LoVo (cell line): ENCODE data around the gene TAOK3.
A peak's percentile ranks its signal among the peaks of the same experiment; 100 is the strongest.
"Not testable (repeated sequence)": the region's sequence is repeated elsewhere in the genome, so short reads cannot be mapped to it uniquely, and the experiment has no call there.

Source experiments
- DNase-seq: peaks from one replicate; pipeline ENCODE4 v3.0.0-alpha.2; 2016; ENCODE audit warnings: low spot score

Gene TAOK3

GRCh38 chr12:118136559-118137003 is 236.1 kb downstream of the TAOK3 start:
- DNase-seq, result peak; percentile 29

GRCh38 chr12:118135788-118136558 is 236.7 kb downstream of the TAOK3 start, which contains the start of gene PEBP1:
PEBP1 (plus strand) TSS chr12:118136124; CDS start chr12:118136210, 86 bp downstream.
- peak; percentile 99 for DNase-seq

DNA sequence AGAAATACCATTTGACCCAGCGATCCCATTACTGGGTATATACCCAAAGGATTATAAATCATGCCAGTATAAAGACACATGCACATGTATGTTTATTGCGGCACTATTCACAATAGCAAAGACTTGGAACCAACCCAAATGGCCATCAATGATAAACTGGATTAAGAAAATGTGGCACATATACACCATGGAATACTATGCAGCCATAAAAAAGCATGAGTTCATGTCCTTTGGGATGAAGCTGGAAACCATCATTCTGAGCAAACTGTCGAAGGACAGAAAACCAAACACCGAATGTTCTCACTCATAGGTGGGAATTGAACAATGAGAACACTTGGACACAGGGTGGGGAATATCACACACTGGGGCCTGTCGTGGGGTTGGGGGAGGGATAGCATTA is 243.3 kb downstream of the TAOK3 start:
- not testable (repeated sequence) for DNase-seq

DNA sequence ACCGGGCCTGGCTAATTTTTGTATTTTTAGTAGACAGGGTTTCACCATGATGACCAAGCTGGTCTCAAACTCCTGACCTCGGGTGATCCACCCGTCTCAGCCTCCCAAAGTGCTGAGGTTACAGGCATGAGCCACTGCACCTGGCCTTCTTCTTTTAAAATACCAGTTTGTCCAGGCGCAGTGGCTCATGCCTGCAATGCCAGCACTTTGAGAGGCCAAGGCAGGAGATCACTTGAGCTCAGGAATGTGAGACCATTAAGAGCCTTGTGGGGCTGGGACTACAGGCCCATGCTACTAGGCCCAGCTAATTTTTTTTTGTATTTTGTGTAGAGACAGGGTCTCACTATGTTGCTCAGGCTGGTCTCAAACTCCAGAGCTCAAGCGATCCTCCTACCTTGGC is 244.8 kb downstream of the TAOK3 start:
- no peak for DNase-seq

- no peak for DNase-seq
Measured at GRCh38 chr12:118126119-118126757, 246.5 kb downstream of the TAOK3 start.

DNA sequence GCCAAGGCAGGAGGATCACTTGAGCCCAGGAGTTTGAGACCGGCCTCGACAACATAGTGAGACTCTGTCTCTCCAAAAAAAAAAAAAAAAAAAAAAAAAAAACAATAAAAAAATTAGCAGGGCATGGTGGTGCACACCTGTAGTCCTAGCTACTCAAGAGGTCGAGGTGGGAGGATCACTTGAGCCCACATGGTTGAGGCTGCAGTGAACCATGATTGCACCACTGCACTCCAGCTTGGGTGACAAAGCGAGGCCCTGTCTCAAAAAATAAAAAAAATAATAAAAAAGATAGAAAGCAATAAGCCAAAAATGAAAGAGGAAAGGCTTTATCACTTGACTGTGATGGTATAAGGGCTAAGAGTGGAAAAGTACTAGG is 247.0 kb downstream of the TAOK3 start:
- no peak for DNase-seq

DNA sequence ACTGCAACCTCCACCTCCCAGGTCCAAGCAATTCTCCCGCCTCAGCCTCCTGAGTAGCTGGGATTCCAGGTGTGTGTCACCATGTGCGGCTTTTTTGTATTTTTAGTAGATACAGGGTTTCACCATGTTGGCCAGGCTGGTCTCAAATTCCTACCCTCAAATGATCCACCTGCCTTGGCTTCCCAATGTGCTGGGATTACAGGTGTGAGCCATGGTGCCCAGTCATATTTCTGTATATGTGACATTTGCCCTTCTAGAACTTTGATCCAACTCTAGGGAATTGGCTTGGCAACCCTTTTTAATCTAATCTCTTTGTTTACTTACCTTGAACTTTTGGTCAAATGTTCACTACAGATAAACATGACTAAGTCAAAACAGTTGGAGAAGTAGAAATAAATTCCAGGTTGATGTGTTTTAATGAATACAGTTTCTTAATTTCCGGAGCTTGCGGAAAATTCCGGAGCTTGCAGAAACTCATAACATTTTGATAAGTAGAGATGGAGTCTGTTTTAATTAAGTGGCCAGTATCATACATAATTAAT is 248.3 kb downstream of the TAOK3 start:
- no peak for DNase-seq

DNA sequence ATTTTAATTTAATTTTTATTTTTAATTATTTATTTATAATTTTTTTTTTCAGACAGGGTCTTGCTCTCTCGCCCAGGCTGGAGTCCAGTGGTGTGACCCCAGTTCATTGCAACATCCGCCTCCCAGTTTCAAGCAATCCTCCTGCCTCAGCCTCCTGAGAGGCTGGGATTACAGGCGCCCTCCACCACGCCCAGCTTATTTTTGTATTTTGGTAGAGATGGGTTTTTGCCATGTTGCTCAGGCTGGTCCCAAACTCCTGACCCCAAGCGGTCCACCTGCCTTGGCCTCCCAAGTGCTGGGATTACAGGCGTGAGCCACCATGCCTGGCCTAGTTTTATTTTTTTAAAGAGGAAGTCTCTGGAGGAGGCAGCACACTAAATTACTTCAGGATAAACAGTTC is 250.4 kb downstream of the TAOK3 start:
- DNase-seq, result no peak

GRCh38 chr12:118120579-118121363 is 251.9 kb downstream of the TAOK3 start:
- peak; percentile 72 for DNase-seq

DNA sequence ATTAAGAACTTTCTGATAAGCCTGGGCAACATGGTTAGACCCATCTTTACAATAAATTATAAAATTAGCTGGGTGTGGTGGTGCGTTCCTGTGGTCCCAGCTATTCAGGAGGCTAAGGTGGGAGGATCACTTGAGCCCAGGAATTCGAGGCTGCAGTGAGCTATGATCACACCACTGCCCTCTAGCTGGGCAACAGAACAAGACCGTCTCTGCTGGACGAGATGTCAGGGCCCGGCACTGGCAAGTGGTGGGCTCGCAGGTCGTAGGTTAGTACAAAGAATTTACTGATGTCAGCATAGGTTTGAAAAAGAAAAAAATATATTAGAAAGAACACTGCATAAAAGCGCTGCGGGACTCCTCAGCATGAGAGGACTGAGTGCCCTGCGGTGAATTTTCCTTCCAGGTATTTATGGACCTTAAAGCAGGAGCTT is 253.2 kb downstream of the TAOK3 start:
- DNase-seq, result no peak

DNA sequence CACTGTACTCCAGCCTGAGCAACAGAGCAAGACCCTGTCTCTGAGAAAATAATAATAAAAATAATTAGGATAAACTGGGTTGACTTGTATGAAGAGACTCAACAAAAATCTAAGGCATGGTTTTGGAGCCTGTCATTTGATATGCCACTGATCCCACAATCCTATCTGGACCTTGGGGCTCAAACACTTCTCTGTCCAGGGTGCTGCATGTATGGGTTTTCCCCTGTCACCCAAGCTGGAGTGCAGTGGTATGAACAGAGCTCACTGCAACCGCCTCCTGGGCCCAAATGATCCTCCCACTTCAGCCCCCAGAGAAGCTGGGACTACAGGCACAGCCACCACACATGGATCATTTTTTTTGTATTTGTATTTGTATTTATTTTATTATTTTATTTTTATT is 263.6 kb downstream of the TAOK3 start:
- DNase-seq, result no peak

- DNase-seq, result no peak
Measured at GRCh38 chr12:118107694-118108093, 265.0 kb downstream of the TAOK3 start.

DNA sequence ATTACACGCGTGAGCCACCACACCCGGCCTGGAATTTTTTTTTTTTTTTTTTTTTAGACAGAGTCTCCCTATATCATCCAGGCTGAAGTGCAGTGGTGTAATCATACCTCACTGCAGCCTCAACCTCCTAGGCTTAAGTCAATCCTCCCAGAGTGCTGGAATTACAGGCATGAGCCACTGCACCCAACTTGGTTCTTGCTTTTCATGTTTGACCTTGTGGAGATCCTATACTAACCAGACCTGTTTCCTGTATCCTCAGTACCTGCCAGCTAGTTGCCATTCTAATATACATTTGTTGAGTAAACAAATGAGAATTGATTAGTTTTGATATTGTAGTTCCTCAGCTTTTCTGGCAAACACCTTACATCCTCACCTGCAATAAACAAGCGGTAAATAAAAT is 265.7 kb downstream of the TAOK3 start:
- DNase-seq, result peak; percentile 20

DNA sequence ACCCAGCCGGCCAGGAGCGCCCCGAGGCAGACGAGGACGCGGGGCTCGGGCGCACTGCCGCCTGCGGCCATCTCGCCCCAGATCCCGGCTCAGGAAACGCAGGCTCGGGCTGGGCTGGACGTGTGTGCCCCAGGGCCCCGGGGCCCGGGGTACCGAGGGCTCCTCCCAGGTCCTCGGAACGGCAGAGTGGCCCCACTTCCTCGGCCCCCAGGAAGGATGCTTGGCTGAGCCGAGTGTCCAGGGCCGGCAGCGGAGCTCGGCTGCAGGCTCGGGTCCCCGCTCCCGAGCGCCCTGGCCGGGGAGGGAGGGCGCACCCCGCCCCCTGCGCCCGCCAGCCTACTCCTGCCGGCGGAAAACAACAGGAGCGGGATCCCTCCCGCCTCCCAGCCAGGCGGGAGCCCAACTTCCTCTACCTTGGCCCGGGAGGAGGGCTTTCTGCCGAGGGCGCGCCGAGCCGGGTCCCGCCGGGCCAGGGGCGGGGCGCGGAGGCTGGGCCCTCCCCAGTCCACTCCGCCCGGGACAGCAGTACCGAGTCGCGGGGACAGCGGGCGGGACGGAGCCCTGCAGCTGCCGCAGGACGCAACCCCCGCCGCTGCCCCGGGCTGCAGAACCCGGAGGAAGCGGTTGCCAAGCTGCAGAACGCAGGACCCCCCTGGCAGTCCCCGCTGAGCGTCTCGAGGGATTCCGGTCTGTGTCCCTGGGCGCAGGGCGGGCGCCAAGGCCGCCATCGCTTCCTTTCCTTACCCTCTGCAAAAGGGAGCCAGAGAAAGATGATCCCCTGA is 268.9 kb downstream of the TAOK3 start, which contains the start of gene VSIG10:
Gene VSIG10 (minus strand): TSS at position 411 of the 782 bp plus-strand sequence. CDS start 340 bp downstream, at position 71.
- DNase-seq, result peak; percentile 87

DNA sequence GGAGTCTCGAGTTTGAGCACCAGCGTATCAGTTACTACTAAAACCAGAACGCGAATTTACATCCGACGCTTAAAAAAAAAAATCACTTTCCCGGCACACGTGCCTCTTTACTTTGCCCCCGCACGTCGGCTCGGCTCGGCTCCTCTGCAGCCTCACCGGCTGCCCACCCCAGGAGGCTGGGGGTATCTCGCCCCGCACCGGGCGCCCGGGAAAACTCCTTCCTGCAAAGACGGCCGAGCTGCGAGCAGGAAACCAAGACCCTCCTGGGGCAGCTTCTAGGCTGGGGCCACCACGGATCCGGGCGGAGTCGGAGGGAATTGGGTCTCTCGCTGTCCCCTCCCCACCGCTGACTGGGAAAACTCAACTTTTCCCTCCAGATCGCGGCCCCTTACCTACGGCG is 269.5 kb downstream of the TAOK3 start:
- DNase-seq, result peak; percentile 23

DNA sequence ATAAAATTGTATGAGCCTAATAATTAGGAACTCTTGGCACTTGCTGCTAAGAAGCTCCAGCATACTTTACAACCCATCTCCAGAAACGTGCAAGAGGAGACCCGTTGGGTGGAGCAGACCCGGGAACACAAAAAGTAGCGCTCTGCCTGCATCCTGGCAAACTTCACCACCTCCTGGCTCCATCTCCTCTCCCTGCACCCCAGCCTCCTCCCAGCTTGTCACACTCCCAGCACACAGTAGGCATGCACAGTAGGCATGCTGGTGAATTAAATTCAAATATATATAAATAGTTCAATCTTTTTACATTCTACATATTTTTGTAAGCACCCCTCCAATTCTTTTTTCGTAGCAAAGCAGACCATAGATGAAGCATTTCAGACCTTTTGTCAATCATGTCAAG is 270.1 kb downstream of the TAOK3 start:
- DNase-seq, result no peak

GRCh38 chr12:118102070-118102469 is 270.6 kb downstream of the TAOK3 start:
- DNase-seq, result peak; percentile 59

- DNase-seq, result no peak
Measured at GRCh38 chr12:118101051-118101450, 271.7 kb downstream of the TAOK3 start.
